Parietal lobe (tissue), 2 donors: ENCODE data around the gene ANKRD17. TPM values are rescaled to one million over a fixed set of nuclear protein-coding genes. Genes with fewer than 3 reads are reported as not detected.

Experiments
- small RNA-seq: library from RNA; depleted of rRNA; stranded (forward); fragments of <200 nt; gene quantifications from one replicate; pipeline ENCODE3, GENCODE V24; 2014; ENCODE audit warnings: low replicate concordance
- total RNA-seq: library from RNA; depleted of rRNA; stranded (reverse); fragments of >200 nt; gene quantifications from one replicate; pipeline ENCODE4 v1.2.3, GENCODE V29; 2014

Gene ANKRD17
- 124 TPM for total RNA-seq

GRCh38 chr4:73258686-73259570 lies at the start of gene ANKRD17:
Gene ANKRD17, minus strand, starts transcription at chr4:73258798. Its CDS starts 130 bp downstream, at chr4:73258668.

GRCh38 chr4:73069338-73070073 lies 189.1 kb downstream of the ANKRD17 start, which contains the start of gene COX18:
Gene COX18, minus strand, starts transcription at chr4:73069716. Its CDS starts 67 bp downstream, at chr4:73069649.

Small RNA genes lying within 50 kb of the gene (small RNA-seq; reads per million reads assigned to genes)
- gene RF00334 (not detected), gene RNU6ATAC5P (not detected)

Other genes starting within 250 kb of the ANKRD17 start
- 20.0 TPM for gene COX18, start 189.1 kb downstream of the ANKRD17 start, total RNA-seq
- gene ALB, start 145.5 kb upstream of the ANKRD17 start, total RNA-seq = 7.5 TPM
- 0.31 TPM for gene AFP, start 177.4 kb upstream of the ANKRD17 start, total RNA-seq
- gene AFM, start 222.9 kb upstream of the ANKRD17 start, total RNA-seq = not detected